Breast epithelium (tissue), 4 donors: Measurements from ENCODE around the gene MYOM3. TPM values are rescaled to one million over a fixed set of nuclear protein-coding genes. Genes with fewer than 3 reads are reported as not detected.

ENCODE experiments used
- DNase-seq, 2 donors: peaks; one replicate each; pipeline ENCODE4 v3.0.0-alpha.2; 2019; ENCODE audit warnings: low spot score in 2 of 2
- H3K27ac ChIP-seq, 2 donors: fragments of 200-600 bp; sonication (generic) in 1 of 2; one replicate each; pipeline ENCODE4 v1.5.1; 2016 to 2019; ENCODE audit warnings: mild to moderate bottlenecking in 1 of 2
- H3K27me3 ChIP-seq, 2 donors: fragments of 200-600 bp; sonication (generic) in 1 of 2; one replicate each; pipeline versions ENCODE4 v1.5.1 to v1.6.0; 2017 to 2019; ENCODE audit warnings: control low read depth in 1 of 2, mild to moderate bottlenecking in 1 of 2
- H3K36me3 ChIP-seq: fragments of 200-600 bp; one replicate; pipeline ENCODE4 v1.5.1; 2019
- H3K4me1 ChIP-seq, 2 donors: fragments of 200-600 bp; sonication (generic); one replicate each; pipeline ENCODE4 v1.5.1; 2016 to 2019; ENCODE audit warnings: control low read depth in 1 of 2
- H3K4me3 ChIP-seq, 3 donors: fragments of 200-600 bp; sonication (generic); 1 replicate in 2 of 3; 2 replicates in 1 of 3; pipeline ENCODE4 v1.5.1; 2016 to 2019; ENCODE audit warnings: mild to moderate bottlenecking in 3 of 3, moderate library complexity in 2 of 3
- H3K9me3 ChIP-seq, 2 donors: fragments of 200-600 bp; sonication (generic) in 1 of 2; one replicate each; pipeline ENCODE4 v1.5.1; 2016 to 2019; ENCODE audit warnings: control low read depth in 1 of 2
- POLR2A ChIP-seq: fragments of 450-650 bp; IDR thresholded peaks from one replicate; pipeline ENCODE4 v1.6.1; 2016; ENCODE audit warnings: antibody characterized with exemption, mild to moderate bottlenecking, moderate library complexity
- POLR2AphosphoS5 ChIP-seq, 3 donors: sonication (generic); formaldehyde crosslinking; IDR thresholded peaks; one replicate each; pipeline ENCODE4 v1.6.1; 2017; ENCODE audit warnings: antibody characterized with exemption in 3 of 3
- intact Hi-C: fragments of 100-400 bp; cut with DNase I; formaldehyde crosslinking; loops from one replicate; pipeline ENCODE4 v1.15.1; 2023; ENCODE audit warnings: low total_unique reads
- total RNA-seq, 3 donors: library from RNA; depleted of rRNA; stranded (reverse); fragments of >200 nt; gene quantifications; one replicate each; pipeline ENCODE4 v1.1.0, GENCODE V29; 2016
- TF ChIP-seq, protein P1 (sequence below), 3 donors: fragments of 450-650 bp; IDR thresholded peaks; one replicate each; pipeline ENCODE4 v1.5.1; 2016 to 2017; ENCODE audit warnings: antibody characterized with exemption in 3 of 3, mild to moderate bottlenecking in 3 of 3, moderate library complexity in 3 of 3

MYOM3 gene
- total RNA-seq, 3 donors from 2014 or later = 0.32 to 0.98 (median 0.59) TPM

DNA sequence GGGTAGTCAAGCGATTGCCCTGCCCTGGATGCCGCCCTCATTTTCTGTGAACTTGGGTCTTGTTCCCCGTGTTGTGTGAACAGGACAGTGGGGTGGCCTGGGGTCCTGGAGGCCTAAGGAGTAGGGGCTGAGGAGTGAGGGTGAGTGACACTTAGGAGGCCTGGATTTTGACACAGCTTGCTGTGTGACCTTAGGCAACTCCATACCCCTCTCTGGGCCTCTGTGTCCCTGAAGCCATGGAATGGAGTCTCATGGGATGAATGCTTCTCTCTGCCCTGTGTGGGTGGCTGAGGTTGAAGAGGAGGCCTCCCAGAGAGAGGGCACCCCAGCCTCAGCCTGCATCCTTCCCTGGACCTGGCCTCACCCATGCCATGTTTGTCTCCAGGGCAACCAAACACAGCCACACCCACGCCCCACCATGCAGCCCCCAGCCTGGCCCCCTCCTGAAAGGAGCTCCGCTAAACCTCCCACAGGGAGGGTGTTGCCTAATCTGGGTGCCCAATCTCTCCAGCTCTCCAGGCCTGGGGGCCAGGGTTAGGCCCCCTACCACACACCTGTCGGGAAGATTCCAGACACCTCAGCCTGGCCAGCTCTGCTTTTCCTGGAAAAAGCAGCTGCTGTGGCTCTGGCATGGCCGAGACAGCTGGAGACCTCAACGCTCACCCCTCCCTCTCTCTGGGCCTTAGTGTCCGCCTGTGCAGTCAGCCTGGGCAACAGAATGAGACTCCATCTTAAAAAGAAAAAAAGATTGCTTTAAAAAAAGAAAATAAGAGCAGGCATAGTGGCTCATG lies 9.9 kb downstream of the MYOM3 start:
- Histone ChIP-seq H3K4me1 (no peaks in the 10 kb centered on the region), H3K36me3 (no peaks in the 10 kb centered on the region), H3K9me3 (no peaks in the 10 kb centered on the region), H3K27ac (peak overlapping the region; percentile 31 to 73), H3K4me3 (no peak overlapping the region), H3K27me3 (no peaks in the 10 kb centered on the region)
- intact Hi-C loops = no loop called here
- no peak for TF ChIP-seq POLR2A
- no peak for TF ChIP-seq POLR2AphosphoS5 (IDR thresholded peaks at IDR 0.05)
- TF ChIP-seq, protein P1, sequence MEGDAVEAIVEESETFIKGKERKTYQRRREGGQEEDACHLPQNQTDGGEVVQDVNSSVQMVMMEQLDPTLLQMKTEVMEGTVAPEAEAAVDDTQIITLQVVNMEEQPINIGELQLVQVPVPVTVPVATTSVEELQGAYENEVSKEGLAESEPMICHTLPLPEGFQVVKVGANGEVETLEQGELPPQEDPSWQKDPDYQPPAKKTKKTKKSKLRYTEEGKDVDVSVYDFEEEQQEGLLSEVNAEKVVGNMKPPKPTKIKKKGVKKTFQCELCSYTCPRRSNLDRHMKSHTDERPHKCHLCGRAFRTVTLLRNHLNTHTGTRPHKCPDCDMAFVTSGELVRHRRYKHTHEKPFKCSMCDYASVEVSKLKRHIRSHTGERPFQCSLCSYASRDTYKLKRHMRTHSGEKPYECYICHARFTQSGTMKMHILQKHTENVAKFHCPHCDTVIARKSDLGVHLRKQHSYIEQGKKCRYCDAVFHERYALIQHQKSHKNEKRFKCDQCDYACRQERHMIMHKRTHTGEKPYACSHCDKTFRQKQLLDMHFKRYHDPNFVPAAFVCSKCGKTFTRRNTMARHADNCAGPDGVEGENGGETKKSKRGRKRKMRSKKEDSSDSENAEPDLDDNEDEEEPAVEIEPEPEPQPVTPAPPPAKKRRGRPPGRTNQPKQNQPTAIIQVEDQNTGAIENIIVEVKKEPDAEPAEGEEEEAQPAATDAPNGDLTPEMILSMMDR (IDR thresholded peaks at IDR 0.05) = no peak
- peak in 1 of 2 donors; percentile 26 for DNase-seq

- no peaks in the 10 kb centered on the region for H3K9me3 ChIP-seq
- TF ChIP-seq, protein P1 (IDR thresholded peaks at IDR 0.05) = no peak
- no peak for TF ChIP-seq POLR2A
- TF ChIP-seq POLR2AphosphoS5 (IDR thresholded peaks at IDR 0.05) = no peak
- intact Hi-C loops = no loop called here
- no peak overlapping the region for H3K27ac ChIP-seq
- H3K4me1 ChIP-seq = no peaks in the 10 kb centered on the region
- no peaks in the 10 kb centered on the region for H3K36me3 ChIP-seq
- H3K27me3 ChIP-seq = no peaks in the 10 kb centered on the region
- H3K4me3 ChIP-seq = no peak overlapping the region
- DNase-seq = no peak
Observed at GRCh38 chr1:24100945-24101737, 10.8 kb downstream of the MYOM3 start.

DNA sequence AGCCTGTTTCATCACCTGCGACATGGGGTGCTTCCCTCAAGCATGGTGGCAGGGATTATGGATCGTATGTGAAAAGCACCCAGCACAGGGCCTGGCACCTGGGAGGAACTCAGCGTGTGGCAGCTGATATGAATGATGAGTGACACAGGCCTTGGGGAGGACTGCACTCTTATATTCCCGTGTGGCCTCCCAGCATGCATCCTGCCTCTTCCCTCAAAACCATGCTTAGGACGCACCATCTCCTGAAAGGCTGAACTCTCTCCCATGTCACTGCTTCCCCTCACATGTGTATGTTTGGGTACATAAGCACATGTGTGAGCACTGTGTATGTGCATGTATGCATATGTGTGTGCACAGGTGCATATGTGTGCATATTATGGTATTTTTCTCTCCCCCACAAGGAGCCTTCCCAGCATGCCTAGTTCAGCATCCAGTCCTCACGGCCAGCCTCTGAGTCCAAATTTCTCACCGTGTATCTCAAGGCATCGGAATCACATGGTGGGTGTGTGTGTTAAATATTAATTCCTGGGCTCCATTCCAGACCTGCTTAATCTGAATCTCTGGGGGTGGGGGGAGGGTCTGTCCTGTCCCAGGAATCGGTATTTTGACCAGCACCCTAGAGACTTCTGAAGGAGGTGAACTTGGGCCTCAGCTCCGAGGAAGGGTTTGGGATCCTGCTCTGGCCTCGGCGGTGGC lies 12.8 kb downstream of the MYOM3 start:
- H3K4me3 ChIP-seq = no peak overlapping the region
- H3K36me3 ChIP-seq = no peaks in the 10 kb centered on the region
- TF ChIP-seq, protein P1 (IDR thresholded peaks at IDR 0.05) = no peak
- TF ChIP-seq POLR2AphosphoS5 (IDR thresholded peaks at IDR 0.05) (no peak), POLR2A (no peak)
- no peak overlapping the region for H3K27ac ChIP-seq
- no peak for DNase-seq
- no peaks in the 10 kb centered on the region for H3K27me3 ChIP-seq
- H3K9me3 ChIP-seq = no peaks in the 10 kb centered on the region
- H3K4me1 ChIP-seq = no peaks in the 10 kb centered on the region
- intact Hi-C loops = no loop called here

DNA sequence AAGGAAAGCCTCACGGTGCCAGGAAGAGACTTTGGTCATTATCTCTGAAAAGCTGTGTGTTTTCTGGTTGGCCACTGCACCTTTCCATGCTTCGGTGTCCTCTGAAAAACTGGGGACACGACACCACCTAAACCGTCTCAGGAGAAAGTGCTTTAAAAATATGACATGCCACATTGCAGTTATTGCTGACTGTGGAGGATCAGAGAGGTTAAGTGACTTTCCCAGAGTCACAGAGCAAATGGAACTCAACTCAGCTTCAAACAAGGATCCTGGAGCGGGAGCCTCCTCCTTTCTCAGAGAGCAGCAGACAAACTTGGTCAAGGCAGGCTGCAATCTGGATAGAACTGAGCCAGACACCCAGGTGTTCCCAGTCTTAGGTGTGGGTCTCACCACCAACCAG lies 13.8 kb downstream of the MYOM3 start:
- no peaks in the 10 kb centered on the region for H3K27me3 ChIP-seq
- no peaks in the 10 kb centered on the region for H3K9me3 ChIP-seq
- intact Hi-C loops = no loop called here
- no peaks in the 10 kb centered on the region for H3K36me3 ChIP-seq
- H3K4me1 ChIP-seq = no peaks in the 10 kb centered on the region
- no peak overlapping the region for H3K4me3 ChIP-seq
- TF ChIP-seq, protein P1 (IDR thresholded peaks at IDR 0.05) = no peak
- TF ChIP-seq POLR2AphosphoS5 (IDR thresholded peaks at IDR 0.05) (no peak), POLR2A (no peak)
- DNase-seq = no peak
- no peak overlapping the region for H3K27ac ChIP-seq
